ENCODE data around the gene SNX27.

Gene SNX27

GRCh38 chr1:151610142-151610541 lies 1.7 kb upstream of the SNX27 start:
- no peak overlapping the region for H4K8ac ChIP-seq (ENCODE audit: low read depth, low read length)
- H3K4me1 ChIP-seq (ENCODE audit: control insufficient read depth in 2 of 2, insufficient read depth in 1 of 2, low read depth in 1 of 2, low read length in 2 of 2) = peaks cover 0 to 4% of the 10 kb centered on the region in 2 donors
- no peak overlapping the region for H3K4me3 ChIP-seq (ENCODE audit: low read length in 2 of 2)
- no peaks in the 10 kb centered on the region for H3K27me3 ChIP-seq (ENCODE audit: control insufficient read depth in 3 of 3, insufficient read depth in 3 of 3, low read depth in 1 of 3, low read length in 3 of 3)
- H2BK5ac ChIP-seq (ENCODE audit: low read length) = no peak overlapping the region
- no peaks in the 10 kb centered on the region for H3K9me3 ChIP-seq (replicated peaks in 1 of 2; ENCODE audit: control insufficient read depth in 2 of 2, insufficient read depth in 1 of 2, low read depth in 1 of 2, low read length in 2 of 2)
- H3K4me2 ChIP-seq (ENCODE audit: insufficient read depth, low read length, poor library complexity, severe bottlenecking) = no peak overlapping the region
- H4K91ac ChIP-seq (ENCODE audit: low read depth, low read length, poor library complexity) = no peak overlapping the region
- no peak overlapping the region for H2BK15ac ChIP-seq (ENCODE audit: low read length)
- H3K9ac ChIP-seq (ENCODE audit: low read depth, low read length, poor library complexity) = no peak overlapping the region
- no peak overlapping the region for H2AFZ ChIP-seq (ENCODE audit: low read length)
- no peak overlapping the region for H2BK120ac ChIP-seq (ENCODE audit: low read depth, low read length)
- no peak overlapping the region for H3K14ac ChIP-seq (ENCODE audit: low read length)
- no peak for DNase-seq (ENCODE audit: low spot score)
- no CpG with 5 or more reads among the region's 3 CpGs for WGBS, 2 donors (ENCODE audit: extremely low coverage in 2 of 2, insufficient read length in 2 of 2, insufficient replicate concordance in 1 of 2)
- no peak overlapping the region for H3K18ac ChIP-seq (ENCODE audit: low read length)
- H3K4ac ChIP-seq (ENCODE audit: low read length) = no peak overlapping the region
- peaks cover 3% of the 10 kb centered on the region for H3K79me1 ChIP-seq (ENCODE audit: low read depth, low read length)
- H3K27ac ChIP-seq (replicated peaks; ENCODE audit: low read length) = no peak overlapping the region
- H2AK5ac ChIP-seq (ENCODE audit: low read depth, low read length) = no peak overlapping the region
- H3K23ac ChIP-seq (ENCODE audit: low read depth, low read length, poor library complexity) = no peak overlapping the region
- no peak overlapping the region for H2BK12ac ChIP-seq (ENCODE audit: low read length)
- H3K36me3 ChIP-seq (replicated peaks in 1 of 2; ENCODE audit: control insufficient read depth in 2 of 2, insufficient read depth in 2 of 2, low read length in 2 of 2) = peaks cover 0 to 9% of the 10 kb centered on the region in 2 donors

- H3K27me3 ChIP-seq (ENCODE audit: control insufficient read depth in 3 of 3, insufficient read depth in 3 of 3, low read depth in 1 of 3, low read length in 3 of 3) = no peaks in the 10 kb centered on the region
- no peak for DNase-seq (ENCODE audit: low spot score)
- no peak overlapping the region for H3K27ac ChIP-seq (replicated peaks; ENCODE audit: low read length)
- no peak overlapping the region for H3K4ac ChIP-seq (ENCODE audit: low read length)
- H3K23ac ChIP-seq (ENCODE audit: low read depth, low read length, poor library complexity) = no peak overlapping the region
- H2BK5ac ChIP-seq (ENCODE audit: low read length) = no peak overlapping the region
- H3K14ac ChIP-seq (ENCODE audit: low read length) = no peak overlapping the region
- no peak overlapping the region for H2BK15ac ChIP-seq (ENCODE audit: low read length)
- H2AK5ac ChIP-seq (ENCODE audit: low read depth, low read length) = no peak overlapping the region
- H3K79me1 ChIP-seq (ENCODE audit: low read depth, low read length) = peaks cover 3% of the 10 kb centered on the region
- H2BK12ac ChIP-seq (ENCODE audit: low read length) = no peak overlapping the region
- H3K9ac ChIP-seq (ENCODE audit: low read depth, low read length, poor library complexity) = no peak overlapping the region
- peaks cover 0 to 4% of the 10 kb centered on the region in 2 donors for H3K4me1 ChIP-seq (ENCODE audit: control insufficient read depth in 2 of 2, insufficient read depth in 1 of 2, low read depth in 1 of 2, low read length in 2 of 2)
- peaks cover 0 to 21% of the 10 kb centered on the region in 2 donors for H3K36me3 ChIP-seq (replicated peaks in 1 of 2; ENCODE audit: control insufficient read depth in 2 of 2, insufficient read depth in 2 of 2, low read length in 2 of 2)
- WGBS, 2 donors (ENCODE audit: extremely low coverage in 2 of 2, insufficient read length in 2 of 2, insufficient replicate concordance in 1 of 2) = no CpG with 5 or more reads among the region's 6 CpGs
- no peak overlapping the region for H2BK120ac ChIP-seq (ENCODE audit: low read depth, low read length)
- no peak overlapping the region for H4K91ac ChIP-seq (ENCODE audit: low read depth, low read length, poor library complexity)
- H2AFZ ChIP-seq (ENCODE audit: low read length) = peak overlapping the region; percentile 97
- H3K4me3 ChIP-seq (ENCODE audit: low read length in 2 of 2) = peak overlapping the region in 1 of 2 donors; percentile 61
- no peak overlapping the region for H4K8ac ChIP-seq (ENCODE audit: low read depth, low read length)
- H3K4me2 ChIP-seq (ENCODE audit: insufficient read depth, low read length, poor library complexity, severe bottlenecking) = no peak overlapping the region
- H3K18ac ChIP-seq (ENCODE audit: low read length) = no peak overlapping the region
- no peaks in the 10 kb centered on the region for H3K9me3 ChIP-seq (replicated peaks in 1 of 2; ENCODE audit: control insufficient read depth in 2 of 2, insufficient read depth in 1 of 2, low read depth in 1 of 2, low read length in 2 of 2)
These were observed 511 bp upstream of the SNX27 start for GRCh38 chr1:151611288-151611790.

- peak overlapping the region; percentile 75 for H3K27ac ChIP-seq (replicated peaks; ENCODE audit: low read length)
- no peak for DNase-seq (ENCODE audit: low spot score)
- no peaks in the 10 kb centered on the region for H3K9me3 ChIP-seq (replicated peaks in 1 of 2; ENCODE audit: control insufficient read depth in 2 of 2, insufficient read depth in 1 of 2, low read depth in 1 of 2, low read length in 2 of 2)
- peak overlapping the region; percentile 97 for H2BK120ac ChIP-seq (ENCODE audit: low read depth, low read length)
- peak overlapping the region; percentile 99 for H3K9ac ChIP-seq (ENCODE audit: low read depth, low read length, poor library complexity)
- no peak overlapping the region for H4K8ac ChIP-seq (ENCODE audit: low read depth, low read length)
- H2BK5ac ChIP-seq (ENCODE audit: low read length) = peak overlapping the region; percentile 91
- H3K23ac ChIP-seq (ENCODE audit: low read depth, low read length, poor library complexity) = peak overlapping the region; percentile 99
- H3K4me3 ChIP-seq (ENCODE audit: low read length in 2 of 2) = peak overlapping the region; percentile 61 to 83
- peak overlapping the region; percentile 97 for H2AFZ ChIP-seq (ENCODE audit: low read length)
- peak overlapping the region; percentile 52 for H2BK12ac ChIP-seq (ENCODE audit: low read length)
- H3K4ac ChIP-seq (ENCODE audit: low read length) = peak overlapping the region; percentile 86
- peak overlapping the region; percentile 98 for H2BK15ac ChIP-seq (ENCODE audit: low read length)
- no CpG with 5 or more reads among the region's 44 CpGs for WGBS, 2 donors (ENCODE audit: extremely low coverage in 2 of 2, insufficient read length in 2 of 2, insufficient replicate concordance in 1 of 2)
- H3K4me1 ChIP-seq (ENCODE audit: control insufficient read depth in 2 of 2, insufficient read depth in 1 of 2, low read depth in 1 of 2, low read length in 2 of 2) = peaks cover 0 to 4% of the 10 kb centered on the region in 2 donors
- no peaks in the 10 kb centered on the region for H3K27me3 ChIP-seq (ENCODE audit: control insufficient read depth in 3 of 3, insufficient read depth in 3 of 3, low read depth in 1 of 3, low read length in 3 of 3)
- H3K36me3 ChIP-seq (replicated peaks in 1 of 2; ENCODE audit: control insufficient read depth in 2 of 2, insufficient read depth in 2 of 2, low read length in 2 of 2) = peaks cover 0 to 27% of the 10 kb centered on the region in 2 donors
- peaks cover 3% of the 10 kb centered on the region for H3K79me1 ChIP-seq (ENCODE audit: low read depth, low read length)
- peak overlapping the region; percentile 76 for H3K4me2 ChIP-seq (ENCODE audit: insufficient read depth, low read length, poor library complexity, severe bottlenecking)
- H2AK5ac ChIP-seq (ENCODE audit: low read depth, low read length) = peak overlapping the region; percentile 72
- H3K18ac ChIP-seq (ENCODE audit: low read length) = peak overlapping the region; percentile 100
- H3K14ac ChIP-seq (ENCODE audit: low read length) = peak overlapping the region; percentile 98
- H4K91ac ChIP-seq (ENCODE audit: low read depth, low read length, poor library complexity) = no peak overlapping the region
These were observed 841 bp downstream of the SNX27 start for GRCh38 chr1:151612501-151613281.

GRCh38 chr1:151613282-151613780 lies 1.5 kb downstream of the SNX27 start:
- no peak overlapping the region for H3K14ac ChIP-seq (ENCODE audit: low read length)

More at GRCh38 chr1:151613282-151613780, 1.5 kb downstream of the SNX27 start:
- Histone ChIP-seq H4K8ac (ENCODE audit: low read depth, low read length) (no peak overlapping the region), H2BK120ac (ENCODE audit: low read depth, low read length) (no peak overlapping the region), H3K27me3 (ENCODE audit: control insufficient read depth in 3 of 3, insufficient read depth in 3 of 3, low read depth in 1 of 3, low read length in 3 of 3) (no peaks in the 10 kb centered on the region), H3K4ac (ENCODE audit: low read length) (no peak overlapping the region), H3K79me1 (ENCODE audit: low read depth, low read length) (peaks cover 3% of the 10 kb centered on the region), H3K23ac (ENCODE audit: low read depth, low read length, poor library complexity) (no peak overlapping the region), H3K36me3 (replicated peaks in 1 of 2; ENCODE audit: control insufficient read depth in 2 of 2, insufficient read depth in 2 of 2, low read length in 2 of 2) (peaks cover 0 to 27% of the 10 kb centered on the region in 2 donors), H3K4me2 (ENCODE audit: insufficient read depth, low read length, poor library complexity, severe bottlenecking) (peak overlapping the region; percentile 76), H3K9ac (ENCODE audit: low read depth, low read length, poor library complexity) (no peak overlapping the region), H3K9me3 (replicated peaks in 1 of 2; ENCODE audit: control insufficient read depth in 2 of 2, insufficient read depth in 1 of 2, low read depth in 1 of 2, low read length in 2 of 2) (no peaks in the 10 kb centered on the region), H3K4me3 (ENCODE audit: low read length in 2 of 2) (peak overlapping the region; percentile 61 to 83), H2BK15ac (ENCODE audit: low read length) (no peak overlapping the region), H2BK12ac (ENCODE audit: low read length) (no peak overlapping the region), H3K18ac (ENCODE audit: low read length) (no peak overlapping the region), H4K91ac (ENCODE audit: low read depth, low read length, poor library complexity) (no peak overlapping the region), H2AK5ac (ENCODE audit: low read depth, low read length) (no peak overlapping the region), H3K27ac (replicated peaks; ENCODE audit: low read length) (no peak overlapping the region), H2BK5ac (ENCODE audit: low read length) (no peak overlapping the region), H2AFZ (ENCODE audit: low read length) (peak overlapping the region; percentile 97), H3K4me1 (ENCODE audit: control insufficient read depth in 2 of 2, insufficient read depth in 1 of 2, low read depth in 1 of 2, low read length in 2 of 2) (peaks cover 0 to under 1% of the 10 kb centered on the region in 2 donors)
- DNase-seq (ENCODE audit: low spot score) = no peak
- WGBS, 2 donors (ENCODE audit: extremely low coverage in 2 of 2, insufficient read length in 2 of 2, insufficient replicate concordance in 1 of 2) = no CpG with 5 or more reads among the region's 9 CpGs

Measured in neuronal stem cell (in vitro differentiated cells).